Measurements from ENCODE around the gene LCP2. TPM values are rescaled to one million over a fixed set of nuclear protein-coding genes. Genes with fewer than 3 reads are reported as not detected.
A peak's percentile ranks its signal among the peaks of the same experiment; 100 is the strongest.

Gene LCP2
- total RNA-seq, 1 donor from 2014 or later, result 351 TPM

DNA sequence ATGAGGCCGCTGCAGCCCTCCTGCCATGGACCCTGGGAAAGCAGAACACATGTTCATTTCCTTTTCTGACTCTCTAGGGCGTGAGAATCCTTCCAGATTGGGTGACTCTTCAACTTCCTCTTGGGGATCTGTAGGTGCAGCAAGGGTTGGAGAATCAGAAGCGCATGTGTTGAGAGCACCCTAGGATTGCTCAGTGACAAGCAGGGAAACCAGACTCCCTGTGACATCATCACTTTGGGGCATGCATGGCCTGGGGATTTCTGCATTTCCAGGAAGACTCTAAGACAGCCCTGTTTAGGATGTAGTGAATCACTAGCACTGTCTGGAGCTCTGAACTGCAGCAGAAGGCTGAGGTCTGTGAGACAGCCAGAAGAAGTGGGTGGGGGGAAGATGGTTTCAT is 15.1 kb upstream of the LCP2 start:
- Mint-ChIP-seq H3K27me3 (ENCODE audit: insufficient read depth) (no peaks in the 10 kb centered on the region), H3K27ac (peak overlapping the region; percentile 91), H3K36me3 (ENCODE audit: low read depth) (peaks cover 3% of the 10 kb centered on the region), H3K9me3 (no peaks in the 10 kb centered on the region), H3K4me3 (peak overlapping the region; percentile 80), H3K4me1 (ENCODE audit: low read depth) (peaks cover 54% of the 10 kb centered on the region)
- intact Hi-C loops (cut with micrococcal nuclease), result loop anchor here (1.0 kb wide), 5 partner anchors 9 to 44 kb away; no protein-coding TSS in a partner anchor
- peak; percentile 61 for DNase-seq (ENCODE audit: low spot score)

DNA sequence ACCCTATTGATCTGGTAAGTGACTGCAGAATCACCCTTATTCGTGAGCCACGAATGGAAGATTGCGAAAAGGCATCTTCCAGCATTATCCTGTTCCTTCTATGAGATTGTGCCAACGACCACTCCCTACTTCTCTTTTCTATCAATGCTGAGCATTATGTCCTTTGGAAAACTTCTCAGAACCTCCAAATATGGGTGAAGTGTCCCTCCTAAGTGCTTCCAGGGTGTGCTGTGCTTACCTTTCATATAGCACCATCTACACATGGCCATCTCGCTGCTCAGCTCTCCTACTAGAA is 14.7 kb upstream of the LCP2 start:
- Mint-ChIP-seq H3K27ac (peak overlapping the region; percentile 91), H3K9me3 (no peaks in the 10 kb centered on the region), H3K4me1 (ENCODE audit: low read depth) (peaks cover 54% of the 10 kb centered on the region), H3K27me3 (ENCODE audit: insufficient read depth) (no peaks in the 10 kb centered on the region), H3K4me3 (peak overlapping the region; percentile 80), H3K36me3 (ENCODE audit: low read depth) (peaks cover 3% of the 10 kb centered on the region)
- no peak for DNase-seq (ENCODE audit: low spot score)
- intact Hi-C loops (cut with micrococcal nuclease), result loop anchor here (1.0 kb wide), 1 partner anchor 9 kb away; no protein-coding TSS in a partner anchor

DNA sequence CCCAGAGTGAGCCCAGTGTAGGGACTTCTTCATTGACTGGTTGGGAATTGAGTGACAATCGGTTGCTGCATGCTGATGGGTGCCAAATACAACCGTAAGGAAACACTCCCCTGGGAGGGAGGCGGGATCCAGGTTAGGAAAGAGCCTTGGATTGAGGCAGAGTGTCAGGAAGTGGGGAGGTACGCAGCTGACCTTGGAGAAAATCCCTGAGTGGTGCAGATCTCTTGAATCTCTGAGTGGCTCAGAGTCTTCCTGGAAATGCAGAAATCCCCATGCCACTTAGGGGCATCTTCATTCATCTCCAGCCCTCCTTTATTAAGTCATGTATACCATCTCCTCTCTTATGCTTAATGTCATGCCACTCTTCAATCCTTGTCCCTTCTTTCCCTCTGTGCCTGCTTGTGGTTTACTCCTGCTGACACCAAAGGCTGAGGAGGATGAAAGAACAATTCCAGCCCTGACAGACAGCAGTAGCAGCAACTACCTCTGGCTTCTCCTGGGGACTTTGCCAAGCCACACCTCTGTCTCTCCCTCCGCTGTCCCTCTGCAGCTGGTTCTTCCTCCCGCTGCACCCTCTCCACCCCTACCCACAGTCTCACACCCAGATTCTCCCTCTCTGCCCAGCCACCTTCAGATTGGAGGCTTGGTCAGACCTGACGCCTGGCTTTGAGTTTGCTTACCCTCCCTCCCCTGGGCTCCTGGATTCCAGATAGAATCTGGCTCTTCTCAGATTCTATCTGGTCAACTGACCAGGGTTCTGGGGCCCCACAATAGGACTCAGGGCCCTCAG is 14.1 kb upstream of the LCP2 start:
- Mint-ChIP-seq H3K9me3 (no peaks in the 10 kb centered on the region), H3K27me3 (ENCODE audit: insufficient read depth) (no peaks in the 10 kb centered on the region), H3K4me1 (ENCODE audit: low read depth) (peaks cover 55% of the 10 kb centered on the region), H3K4me3 (peak overlapping the region; percentile 80), H3K36me3 (ENCODE audit: low read depth) (peaks cover 3% of the 10 kb centered on the region), H3K27ac (peak overlapping the region; percentile 21)
- intact Hi-C loops (cut with micrococcal nuclease), result loop anchor here (1.0 kb wide), 1 partner anchor 8 kb away; no protein-coding TSS in a partner anchor
- no peak for DNase-seq (ENCODE audit: low spot score)

DNA sequence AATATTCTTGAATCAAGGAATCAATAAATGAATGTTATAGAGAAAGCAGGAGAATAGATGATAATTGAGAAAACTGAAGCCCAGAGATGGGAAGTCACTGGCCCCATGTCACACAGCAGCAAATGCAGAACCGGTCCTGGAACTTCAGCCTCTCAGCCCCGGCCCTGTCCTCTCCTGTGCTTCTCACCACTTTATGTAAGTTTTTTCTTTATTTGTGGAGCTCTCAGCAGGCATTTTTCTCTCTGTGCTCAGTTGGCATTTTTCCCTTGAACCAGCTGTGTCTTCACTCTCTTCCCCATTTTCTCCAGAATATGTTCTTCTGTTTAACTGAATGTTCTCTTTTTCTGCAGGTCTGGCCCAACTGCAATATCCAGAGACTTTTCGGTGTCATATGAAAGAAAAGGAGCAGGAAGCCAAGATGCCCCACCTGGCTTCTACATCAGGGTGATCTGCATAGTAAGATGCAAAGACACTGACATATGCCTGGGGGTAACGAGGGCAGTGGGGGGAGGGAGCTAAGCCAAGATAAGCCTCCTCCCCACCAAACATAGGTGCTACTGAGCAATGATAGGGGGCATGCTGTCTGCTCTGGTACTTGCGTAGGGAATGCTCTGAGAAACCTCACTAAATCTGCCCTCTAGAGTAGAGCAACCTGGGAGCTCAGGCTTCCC is 12.8 kb upstream of the LCP2 start:
- Mint-ChIP-seq H3K4me3 (no peak overlapping the region), H3K9me3 (no peaks in the 10 kb centered on the region), H3K27ac (no peak overlapping the region), H3K36me3 (ENCODE audit: low read depth) (peaks cover 5% of the 10 kb centered on the region), H3K4me1 (ENCODE audit: low read depth) (peaks cover 64% of the 10 kb centered on the region), H3K27me3 (ENCODE audit: insufficient read depth) (no peaks in the 10 kb centered on the region)
- intact Hi-C loops (cut with micrococcal nuclease), result no loop called here
- no peak for DNase-seq (ENCODE audit: low spot score)

DNA sequence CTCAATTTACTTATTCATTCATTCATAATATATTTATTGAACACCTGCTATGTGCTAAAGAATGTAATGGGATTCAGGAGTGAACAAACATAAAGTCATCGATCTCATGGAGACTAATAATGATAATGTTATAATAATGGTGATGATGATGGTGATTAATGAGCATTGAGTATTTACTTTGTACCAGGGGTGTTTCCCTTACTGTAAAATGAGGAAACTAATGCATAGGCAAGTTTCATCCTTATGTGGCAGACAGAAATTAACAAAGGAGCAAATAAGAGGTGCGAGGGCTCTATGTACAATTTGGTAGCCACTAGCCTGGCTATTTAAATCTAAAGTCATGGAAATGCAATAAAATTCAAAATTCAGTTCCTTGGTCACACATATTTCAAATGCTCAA is 11.1 kb upstream of the LCP2 start:
- Mint-ChIP-seq H3K27ac (no peak overlapping the region), H3K9me3 (no peaks in the 10 kb centered on the region), H3K4me3 (no peak overlapping the region), H3K4me1 (ENCODE audit: low read depth) (peaks cover 69% of the 10 kb centered on the region), H3K27me3 (ENCODE audit: insufficient read depth) (no peaks in the 10 kb centered on the region), H3K36me3 (ENCODE audit: low read depth) (peaks cover 7% of the 10 kb centered on the region)
- intact Hi-C loops (cut with micrococcal nuclease), result no loop called here
- DNase-seq (ENCODE audit: low spot score), result no peak

DNA sequence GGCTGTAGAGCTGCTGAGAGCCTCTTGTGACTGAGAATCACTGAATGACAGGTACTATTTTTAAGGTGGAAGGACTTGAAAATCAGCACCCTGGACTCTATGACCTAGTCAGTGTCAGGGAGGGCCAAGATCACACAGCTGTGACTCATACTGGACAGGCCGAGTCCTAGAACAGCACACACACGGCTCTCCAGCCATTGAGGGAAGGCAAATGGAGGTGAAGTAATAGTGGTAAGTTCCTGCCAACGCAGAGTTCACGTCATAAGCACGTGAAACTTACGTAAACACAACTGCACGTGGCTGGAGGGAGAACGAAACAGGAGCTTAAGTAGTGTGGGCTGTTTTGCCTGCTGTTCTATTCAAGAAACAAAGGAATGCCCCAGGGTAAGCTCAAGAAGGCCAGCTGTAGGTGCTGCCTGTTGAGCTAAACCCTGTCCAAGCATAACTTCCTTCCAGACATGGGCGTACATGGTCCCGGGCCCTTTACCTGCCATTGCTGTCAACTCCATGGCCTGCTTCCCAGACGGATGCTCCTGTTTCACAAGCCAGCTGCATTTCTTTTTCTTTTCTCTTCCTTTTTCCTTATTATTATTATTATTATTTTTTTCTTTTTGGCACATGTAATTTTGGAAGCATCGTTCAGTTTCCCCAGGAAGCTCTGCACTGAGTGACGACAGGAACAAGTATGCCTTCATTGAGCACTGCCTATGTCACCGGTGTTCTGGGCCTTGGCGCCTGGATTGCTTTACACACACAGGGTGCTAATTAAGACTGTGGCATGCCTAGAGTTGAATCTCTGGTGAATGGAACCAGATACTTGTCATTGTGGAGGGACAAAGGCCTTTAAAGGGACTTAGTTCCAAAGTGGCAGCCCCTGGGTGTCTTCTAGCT is 10.2 kb upstream of the LCP2 start:
- Mint-ChIP-seq H3K36me3 (ENCODE audit: low read depth) (peaks cover 7% of the 10 kb centered on the region), H3K27ac (no peak overlapping the region), H3K4me3 (no peak overlapping the region), H3K9me3 (no peaks in the 10 kb centered on the region), H3K27me3 (ENCODE audit: insufficient read depth) (no peaks in the 10 kb centered on the region), H3K4me1 (ENCODE audit: low read depth) (peaks cover 69% of the 10 kb centered on the region)
- intact Hi-C loops (cut with micrococcal nuclease), result no loop called here
- no peak for DNase-seq (ENCODE audit: low spot score)

DNA sequence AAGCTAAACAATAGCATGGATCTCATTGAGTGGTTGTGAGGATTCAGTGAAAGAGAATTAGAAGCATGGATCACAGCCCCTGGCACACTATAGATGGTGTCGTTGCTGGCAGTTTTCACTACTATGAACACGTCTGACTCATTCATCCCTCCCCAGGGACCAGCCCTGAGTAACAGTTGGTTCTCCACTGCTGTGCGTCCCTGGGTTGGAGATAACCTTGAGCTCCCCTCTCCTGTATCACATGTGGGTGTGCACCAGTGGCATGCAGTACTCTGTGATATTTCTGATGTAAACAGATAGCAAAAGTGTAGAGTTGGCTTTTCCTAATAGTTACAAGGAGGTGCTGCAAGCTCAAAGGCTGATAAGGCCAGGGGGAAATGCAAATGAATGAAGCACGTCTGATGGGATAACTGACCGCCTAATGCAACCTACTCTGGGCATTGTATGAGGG is 8.8 kb upstream of the LCP2 start:
- peak overlapping the region; percentile 29 for H3K4me3 Mint-ChIP-seq
- peak overlapping the region; percentile 8 for H3K27ac Mint-ChIP-seq
- H3K36me3 Mint-ChIP-seq (ENCODE audit: low read depth), result peaks cover 4% of the 10 kb centered on the region
- no peaks in the 10 kb centered on the region for H3K9me3 Mint-ChIP-seq
- no peak for DNase-seq (ENCODE audit: low spot score)
- no peaks in the 10 kb centered on the region for H3K27me3 Mint-ChIP-seq (ENCODE audit: insufficient read depth)
- peaks cover 65% of the 10 kb centered on the region for H3K4me1 Mint-ChIP-seq (ENCODE audit: low read depth)
- intact Hi-C loops (cut with micrococcal nuclease), result no loop called here

DNA sequence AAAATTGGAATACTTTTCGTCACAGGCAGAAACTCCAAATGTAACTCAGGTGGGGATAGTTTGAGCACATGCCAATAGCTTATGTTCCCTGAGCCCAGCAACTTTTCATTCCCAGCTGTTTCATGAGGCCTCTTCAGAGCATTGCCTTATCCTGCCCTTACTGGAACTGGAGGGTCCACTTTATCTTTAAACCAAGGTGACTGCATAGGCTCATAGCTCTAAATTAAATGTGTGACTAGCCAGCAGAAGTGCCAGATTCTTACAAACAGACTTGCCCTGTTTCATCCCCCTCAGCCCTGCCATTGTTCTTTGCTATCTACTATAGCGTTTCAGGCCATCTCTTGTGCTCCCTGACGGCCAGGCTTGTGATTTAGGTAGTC is 8.1 kb upstream of the LCP2 start:
- Mint-ChIP-seq H3K36me3 (ENCODE audit: low read depth) (peaks cover 4% of the 10 kb centered on the region), H3K4me1 (ENCODE audit: low read depth) (peaks cover 62% of the 10 kb centered on the region), H3K4me3 (no peak overlapping the region), H3K27ac (no peak overlapping the region), H3K9me3 (no peaks in the 10 kb centered on the region), H3K27me3 (ENCODE audit: insufficient read depth) (no peaks in the 10 kb centered on the region)
- intact Hi-C loops (cut with micrococcal nuclease), result no loop called here
- DNase-seq (ENCODE audit: low spot score), result no peak

DNA sequence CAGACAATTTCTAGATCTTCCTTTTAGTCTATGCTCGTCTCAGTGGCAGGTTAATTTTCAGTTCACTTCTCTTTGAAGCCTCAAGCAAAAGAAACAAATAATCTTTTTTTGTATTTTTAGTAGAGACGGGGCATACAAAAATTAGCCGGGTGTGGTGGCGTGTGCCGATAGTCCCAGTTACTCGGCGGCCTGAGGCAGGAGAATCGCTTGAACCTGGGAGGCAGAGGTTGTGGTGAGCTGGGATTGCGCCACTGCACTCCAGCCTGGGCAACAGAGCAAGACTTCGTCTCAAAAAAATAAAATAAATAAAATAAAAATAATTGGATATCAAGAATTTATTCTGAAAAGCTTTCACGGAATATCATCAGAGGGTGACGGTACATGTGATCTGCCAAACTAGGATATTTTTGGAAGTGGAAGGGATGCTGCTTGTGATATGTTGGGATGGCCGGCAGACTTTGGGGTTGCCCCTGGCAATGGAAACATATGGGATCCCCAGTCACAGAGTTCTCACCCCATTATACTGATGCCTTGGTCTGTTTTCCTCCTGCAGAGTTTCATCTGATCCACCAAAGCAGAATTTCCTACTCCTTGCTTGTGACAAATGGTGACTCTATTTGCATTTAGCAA is 7.6 kb upstream of the LCP2 start:
- Mint-ChIP-seq H3K4me3 (no peak overlapping the region), H3K27me3 (ENCODE audit: insufficient read depth) (no peaks in the 10 kb centered on the region), H3K9me3 (no peaks in the 10 kb centered on the region), H3K4me1 (ENCODE audit: low read depth) (peaks cover 60% of the 10 kb centered on the region), H3K27ac (no peak overlapping the region), H3K36me3 (ENCODE audit: low read depth) (peaks cover 4% of the 10 kb centered on the region)
- intact Hi-C loops (cut with micrococcal nuclease), result no loop called here
- DNase-seq (ENCODE audit: low spot score), result no peak

DNA sequence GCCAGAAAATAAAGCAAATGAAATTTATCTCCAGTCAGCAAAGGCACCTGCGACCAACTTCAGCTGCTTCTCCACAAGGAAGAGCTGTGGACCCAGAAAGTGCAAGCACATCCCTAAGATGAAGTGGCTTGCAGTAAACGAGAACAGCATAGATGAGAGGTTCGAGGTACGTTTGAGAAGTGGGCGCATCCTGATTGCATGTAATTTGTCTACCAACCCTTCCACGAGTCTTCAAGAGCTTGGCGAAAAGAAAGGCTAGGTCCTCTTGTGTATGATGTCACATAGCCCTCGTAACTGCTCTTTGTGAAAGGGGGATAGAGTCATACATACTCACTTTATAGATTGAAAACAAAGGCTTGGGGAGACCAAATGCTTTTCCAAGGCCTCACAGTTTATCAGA is 6.0 kb upstream of the LCP2 start:
- Mint-ChIP-seq H3K27ac (peak overlapping the region; percentile 90), H3K4me3 (peak overlapping the region; percentile 66), H3K36me3 (ENCODE audit: low read depth) (peaks cover 4% of the 10 kb centered on the region), H3K27me3 (ENCODE audit: insufficient read depth) (no peaks in the 10 kb centered on the region), H3K9me3 (no peaks in the 10 kb centered on the region), H3K4me1 (ENCODE audit: low read depth) (peaks cover 64% of the 10 kb centered on the region)
- intact Hi-C loops (cut with micrococcal nuclease), result loop anchor here (1.0 kb wide), 3 partner anchors 9 to 28 kb away; no protein-coding TSS in a partner anchor
- DNase-seq (ENCODE audit: low spot score), result no peak

DNA sequence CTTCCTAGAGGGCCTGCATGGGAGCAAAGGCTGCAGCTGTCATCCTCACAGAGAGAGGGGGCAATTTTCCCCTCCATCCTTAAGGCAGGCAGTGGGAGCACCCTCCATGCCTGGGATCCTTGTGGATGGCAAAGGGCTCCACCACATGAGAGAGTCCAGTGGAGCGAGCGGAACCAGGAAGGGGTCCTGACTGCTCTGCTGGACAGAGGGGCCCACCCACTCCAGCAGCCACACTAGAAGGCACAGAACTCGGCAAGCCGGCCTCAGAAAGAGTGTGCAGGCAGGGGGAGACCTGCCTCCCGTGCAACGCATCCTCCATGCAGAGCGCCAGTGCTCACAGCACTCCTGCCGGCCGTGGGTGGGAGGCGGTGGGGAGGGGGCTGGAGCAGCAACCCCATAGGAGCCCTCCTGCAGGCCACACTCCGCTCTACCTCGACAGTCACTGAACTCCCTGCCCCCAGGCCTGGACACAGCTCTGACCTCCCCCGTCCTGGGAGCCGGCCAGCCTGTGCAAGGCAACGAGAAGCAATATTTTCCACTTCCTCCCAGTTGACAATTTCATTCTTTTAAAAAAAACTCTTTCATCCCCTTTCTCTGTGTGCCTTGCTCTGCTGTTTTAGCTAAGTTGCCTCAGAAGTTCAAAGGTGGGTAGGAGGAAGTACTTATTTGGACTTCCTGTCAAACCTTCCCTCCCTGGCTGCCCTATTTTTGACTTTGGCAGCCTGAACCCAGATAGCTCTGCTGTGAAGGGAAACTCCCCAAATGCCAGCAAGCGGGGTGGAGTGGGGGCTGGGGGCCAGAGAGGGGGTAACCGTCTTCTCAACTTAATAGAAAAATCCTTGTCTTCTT is 5.3 kb upstream of the LCP2 start:
- Mint-ChIP-seq H3K36me3 (ENCODE audit: low read depth) (peaks cover 4% of the 10 kb centered on the region), H3K27me3 (ENCODE audit: insufficient read depth) (no peaks in the 10 kb centered on the region), H3K9me3 (no peaks in the 10 kb centered on the region), H3K4me1 (ENCODE audit: low read depth) (peaks cover 70% of the 10 kb centered on the region), H3K27ac (peak overlapping the region; percentile 90), H3K4me3 (peak overlapping the region; percentile 66)
- intact Hi-C loops (cut with micrococcal nuclease), result loop anchor here (1.0 kb wide), 3 partner anchors 9 to 28 kb away; no protein-coding TSS in a partner anchor
- DNase-seq (ENCODE audit: low spot score), result peak; percentile 60

Data from activated T-helper 1 cell treated with anti-CD3 and anti-CD28 coated beads, Interleukin-12 subunit alpha, Interleukin-12 subunit beta, Interleukin-2, Interleukin-4 antibody, amounts not matched to agents 30 ng/mL and 10 ng/mL and 1 ng/mL, durations not matched to agents 14 hours and 24 hours and 36 hours (primary cell).